ENCODE results near the gene SFMBT2.

The SFMBT2 gene

GRCh38 chr10:7121154-7121797 is 289.6 kb downstream of the SFMBT2 start:
- DNase-seq: peak; percentile 66

GRCh38 chr10:7119325-7120015 is 291.4 kb downstream of the SFMBT2 start:
- DNase-seq: no peak

GRCh38 chr10:7117806-7118674 is 292.8 kb downstream of the SFMBT2 start:
- DNase-seq: no peak

GRCh38 chr10:7117177-7117799 is 293.5 kb downstream of the SFMBT2 start:
- no peak for DNase-seq

GRCh38 chr10:7111561-7111960 is 299.3 kb downstream of the SFMBT2 start:
- no peak for DNase-seq

- DNase-seq: no peak
Observed at GRCh38 chr10:7111089-7111488, 299.7 kb downstream of the SFMBT2 start.
